HG02610 (cell line): Measurements from ENCODE around the gene TMEM250.
"Not testable (repeated sequence)": the region's sequence is repeated elsewhere in the genome, so short reads cannot be mapped to it uniquely, and the experiment has no call there.

Source experiments
- ATAC-seq: cut with Tn5 transposase; IDR thresholded peaks from one replicate; pipeline ENCODE4 v1.9.1; 2021; ENCODE audit warnings: mild to moderate bottlenecking, moderate library complexity; ENCODE audit not compliant: unreplicated experiment

Gene TMEM250

DNA sequence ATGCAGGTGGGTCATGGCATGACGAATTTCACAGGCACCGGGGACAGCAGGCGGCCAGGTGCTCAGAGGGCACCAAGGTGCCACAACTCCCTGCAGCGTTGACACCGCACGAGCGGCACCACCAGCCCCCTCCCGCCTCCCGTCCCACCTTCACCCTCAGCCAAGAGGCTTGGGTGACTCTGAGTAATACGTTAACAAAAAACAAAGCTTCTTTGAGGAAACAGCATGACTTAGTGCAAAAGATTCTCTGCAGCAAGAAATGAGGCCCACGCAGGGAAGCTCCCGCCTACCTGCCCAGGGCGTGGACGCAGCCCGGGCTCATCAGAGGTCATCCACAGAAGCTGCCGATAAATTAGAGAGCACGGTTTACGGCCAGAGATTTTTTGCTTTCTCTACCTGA, 4.1 kb downstream of the TMEM250 start:
- no peak for ATAC-seq

DNA sequence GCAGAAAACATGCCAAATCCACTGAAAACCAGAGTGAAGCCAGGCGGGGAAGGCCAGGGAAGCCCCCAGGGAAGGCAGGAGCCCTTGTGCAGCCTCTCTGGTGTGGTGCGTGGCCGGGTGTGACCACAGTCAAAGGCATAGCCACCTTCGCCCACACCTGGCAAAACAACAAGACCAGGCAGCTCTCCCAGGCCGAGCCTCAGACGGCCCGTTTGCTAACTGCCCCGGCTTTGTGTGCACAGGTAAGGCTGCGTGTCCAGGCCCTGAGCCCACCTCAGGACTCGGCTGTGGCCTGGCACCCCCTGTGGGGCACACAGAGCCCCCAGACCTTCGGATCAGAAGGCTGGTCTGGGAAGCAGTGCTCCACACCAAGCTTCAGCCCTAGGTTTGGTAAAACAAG, 6.1 kb downstream of the TMEM250 start:
- no peak for ATAC-seq

DNA sequence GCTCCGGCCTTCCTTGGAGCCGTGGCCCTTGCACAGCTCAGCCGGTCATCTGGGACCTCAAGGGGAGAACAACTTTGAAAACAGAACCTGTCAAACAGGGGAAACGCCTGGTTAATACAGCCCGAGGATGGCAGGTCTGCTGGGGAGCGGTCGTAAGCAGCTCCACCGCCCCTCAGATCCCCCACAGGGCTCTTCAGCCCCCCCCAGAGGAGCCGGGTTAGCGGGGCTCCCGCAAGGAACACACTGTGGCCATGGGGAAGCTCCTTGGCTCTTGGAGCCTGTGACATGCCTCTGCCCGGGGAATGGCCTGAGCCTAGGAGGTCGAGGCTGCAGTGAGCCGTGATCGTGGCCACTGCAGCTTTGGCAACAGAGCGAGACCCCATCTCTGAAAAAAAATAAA, 6.8 kb downstream of the TMEM250 start:
- no peak for ATAC-seq

DNA sequence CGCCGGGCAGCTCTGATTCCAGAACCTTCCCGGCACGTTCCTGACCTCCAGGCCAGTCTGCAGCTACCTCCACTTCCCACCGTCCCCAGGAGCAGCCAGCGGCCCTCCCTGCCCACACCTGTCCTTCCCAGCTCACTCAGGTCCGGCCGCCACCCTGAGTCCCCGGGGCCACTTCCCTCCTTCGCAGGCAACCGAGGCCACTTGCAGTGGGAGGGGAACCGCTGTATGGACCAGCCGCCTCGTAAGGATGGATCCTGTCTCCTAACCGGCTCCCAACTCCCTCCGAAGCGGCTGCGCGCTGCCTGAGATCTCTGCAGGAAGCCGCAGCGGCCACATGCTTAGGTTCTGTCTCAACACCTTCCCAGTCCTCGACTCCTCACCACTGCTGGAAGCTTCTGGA, 7.5 kb downstream of the TMEM250 start:
- ATAC-seq, result no peak

DNA sequence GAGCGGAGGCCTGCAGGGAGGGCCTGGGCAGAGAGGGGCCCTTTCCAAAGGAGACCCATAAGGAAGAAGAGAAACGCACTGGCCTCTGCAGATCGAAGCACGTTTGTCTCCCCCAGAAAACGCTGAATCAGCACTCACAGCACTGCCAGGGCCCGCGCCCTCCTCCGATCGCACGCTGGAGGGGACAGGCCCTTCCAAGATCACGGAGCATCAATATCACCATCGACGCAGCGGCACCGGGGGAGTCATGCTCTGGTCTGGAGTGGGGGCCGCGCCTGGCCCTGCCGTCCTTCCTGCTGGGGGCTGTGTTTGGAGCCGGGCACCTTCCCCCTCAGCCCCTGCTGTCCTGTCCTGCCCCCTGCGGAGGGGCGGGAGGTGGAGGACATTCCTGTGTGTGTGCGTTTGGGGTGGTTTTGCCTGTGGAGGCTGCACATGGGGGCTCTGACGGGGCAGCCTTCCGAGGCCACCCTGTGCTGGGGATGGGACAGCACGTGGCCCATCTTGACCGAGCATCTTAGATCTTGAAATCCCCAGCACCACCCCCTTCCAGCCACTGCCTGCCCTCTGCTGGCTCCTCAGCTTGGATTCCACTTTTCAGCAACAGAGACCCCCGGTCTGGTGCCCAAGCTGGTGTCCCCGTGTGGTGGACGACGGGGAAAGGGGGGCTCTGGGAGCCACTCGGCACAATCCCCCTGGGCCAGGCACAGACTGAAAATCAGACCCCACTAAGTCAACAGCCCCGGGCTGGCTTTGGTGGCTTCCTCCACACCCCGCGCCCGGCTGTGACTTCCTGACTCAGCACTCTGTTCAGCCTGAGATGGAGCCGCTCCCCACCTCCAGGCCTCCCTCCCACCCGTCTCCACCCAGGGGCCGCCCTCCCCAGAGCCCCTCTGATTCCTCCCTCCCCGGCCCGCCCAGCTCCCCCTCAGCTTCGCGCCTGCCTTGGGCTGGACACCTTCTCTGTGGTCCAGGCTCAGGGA, 8.3 kb downstream of the TMEM250 start:
- no peak for ATAC-seq

DNA sequence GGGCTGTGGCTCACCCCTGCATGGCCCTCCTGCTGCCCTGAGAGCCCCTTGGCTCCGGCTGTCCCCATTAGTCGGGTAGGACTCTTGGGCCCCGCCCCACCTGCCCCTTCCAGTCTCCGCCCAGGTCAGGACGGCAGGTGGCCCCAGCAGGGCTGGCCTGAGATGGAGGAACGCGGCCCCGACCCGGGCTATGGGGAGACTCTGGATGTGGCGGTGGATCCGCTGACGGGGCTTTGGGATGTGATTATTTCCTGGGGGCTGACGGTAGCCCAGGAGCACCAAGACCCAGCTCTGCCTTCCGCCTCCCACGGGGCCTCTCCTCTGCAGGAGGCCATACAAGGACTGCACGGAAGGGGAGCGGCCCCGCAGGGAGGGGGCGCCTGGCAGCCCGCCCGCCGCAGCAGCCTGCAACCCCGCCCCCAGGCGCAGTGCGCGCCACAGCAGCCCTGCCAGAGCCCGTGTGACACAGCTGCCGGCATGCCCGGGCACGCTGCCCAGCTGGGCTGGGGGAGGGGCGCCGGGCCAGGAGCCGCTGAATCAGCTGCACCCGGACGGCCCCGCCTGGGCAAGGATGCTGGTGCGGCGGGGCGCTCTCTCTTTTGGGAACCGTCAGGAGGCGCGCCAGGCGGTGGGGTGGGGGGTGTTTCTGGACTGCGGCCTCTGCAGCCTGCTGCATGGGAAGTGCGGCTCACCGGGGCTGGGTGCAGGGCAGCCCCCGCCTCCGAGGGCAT, 9.2 kb downstream of the TMEM250 start:
- ATAC-seq, result peak; percentile 72

DNA sequence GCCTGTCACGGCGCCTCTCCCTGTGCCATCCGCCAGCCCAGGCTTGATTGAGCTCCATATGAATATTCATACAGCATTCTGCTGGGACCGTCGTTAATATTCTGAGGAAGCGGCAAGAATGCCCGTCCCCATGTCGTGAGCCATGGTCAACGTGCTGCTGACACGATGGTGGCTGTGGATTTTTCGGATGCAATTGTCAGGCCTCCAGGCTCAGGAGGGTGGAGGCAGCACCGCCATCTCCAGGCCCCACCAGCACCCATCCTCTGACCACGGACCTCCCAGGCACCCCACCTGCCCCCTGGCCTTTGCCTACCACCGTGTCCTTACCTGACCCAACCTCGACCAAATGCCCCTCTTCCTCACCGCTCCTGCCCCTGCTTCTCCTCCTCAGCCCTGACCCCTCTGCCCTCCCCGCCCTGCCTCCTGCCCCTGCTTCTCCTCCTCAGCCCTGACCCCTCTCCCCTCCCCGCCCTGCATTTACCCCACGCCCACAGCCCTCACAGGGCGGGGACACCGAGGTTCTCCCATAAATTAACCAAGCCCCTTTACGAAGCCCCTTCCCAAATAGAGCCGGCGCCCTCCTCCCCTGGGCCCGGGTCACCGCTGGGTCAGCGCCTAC, 9.9 kb downstream of the TMEM250 start:
- ATAC-seq, result no peak

DNA sequence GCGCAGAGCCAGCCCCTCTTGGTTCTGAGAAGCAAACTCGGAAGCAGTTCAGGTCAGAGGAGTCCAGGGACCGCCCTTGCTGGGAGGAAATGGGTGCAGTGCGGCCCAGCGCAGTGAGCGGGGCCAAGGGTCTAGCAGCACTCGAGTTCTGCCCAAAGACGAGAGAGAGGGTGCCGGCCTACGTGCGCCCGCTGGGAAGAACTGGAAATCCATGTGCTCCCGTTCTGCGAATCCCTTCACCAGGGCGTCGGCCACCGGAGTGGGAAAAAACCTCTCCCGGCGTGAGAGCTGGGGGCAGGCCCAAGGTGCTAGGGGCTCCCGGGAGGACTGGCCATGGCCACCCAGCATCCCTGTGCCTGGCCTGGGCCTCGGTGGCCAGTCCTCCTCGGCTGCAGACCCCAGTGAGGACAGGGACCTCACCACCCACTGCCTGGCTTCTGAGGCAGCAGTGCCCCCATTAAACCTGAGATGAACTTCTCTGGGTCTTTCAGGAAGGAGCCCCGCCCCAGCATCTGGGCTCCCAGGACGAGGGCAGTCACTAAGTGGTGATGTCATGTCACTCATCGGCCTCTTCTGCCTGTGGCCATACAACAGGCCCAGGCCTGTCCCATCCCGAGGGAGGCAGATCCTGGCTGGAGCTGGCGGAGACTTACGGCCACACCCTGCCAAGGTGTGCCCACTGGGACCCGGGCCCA, 10.6 kb downstream of the TMEM250 start:
- no peak for ATAC-seq

DNA sequence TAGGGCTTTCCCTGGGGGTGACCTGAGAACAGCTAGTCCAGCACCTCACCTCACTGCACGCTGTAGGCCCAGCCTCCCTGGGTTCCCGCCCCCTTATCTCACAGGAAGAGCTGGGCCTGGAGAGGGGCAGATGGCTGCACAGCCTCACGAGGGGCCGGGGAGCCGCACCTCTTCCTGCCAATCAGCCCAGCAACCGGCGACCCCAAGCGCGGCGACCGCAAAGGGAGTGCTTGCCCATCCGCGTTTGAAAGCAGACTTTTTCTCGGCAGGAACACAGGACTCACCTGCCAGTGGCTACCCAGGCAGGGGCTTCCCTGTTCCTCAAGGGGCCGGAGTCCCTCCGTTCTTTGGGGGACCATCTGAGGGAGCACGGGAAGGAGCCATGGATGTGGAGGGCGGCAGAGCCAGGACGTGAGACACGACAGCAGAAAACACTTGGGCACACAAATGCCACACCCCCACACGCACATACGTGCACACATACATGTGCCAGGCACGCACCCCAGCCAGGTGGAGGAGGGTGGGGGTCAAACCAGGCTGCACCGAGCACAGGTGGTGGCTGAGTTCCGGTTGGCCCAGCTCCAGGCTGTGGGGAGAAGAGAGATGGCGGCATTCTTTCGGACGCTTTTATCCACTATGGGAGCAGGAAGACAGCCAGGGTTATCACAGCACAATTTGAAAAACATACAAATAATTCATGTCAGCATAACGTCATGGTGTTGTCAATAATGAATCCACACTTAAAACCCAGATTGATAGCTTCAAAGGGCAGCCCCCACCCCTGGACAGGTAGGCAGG, 11.3 kb downstream of the TMEM250 start:
- ATAC-seq, result no peak

DNA sequence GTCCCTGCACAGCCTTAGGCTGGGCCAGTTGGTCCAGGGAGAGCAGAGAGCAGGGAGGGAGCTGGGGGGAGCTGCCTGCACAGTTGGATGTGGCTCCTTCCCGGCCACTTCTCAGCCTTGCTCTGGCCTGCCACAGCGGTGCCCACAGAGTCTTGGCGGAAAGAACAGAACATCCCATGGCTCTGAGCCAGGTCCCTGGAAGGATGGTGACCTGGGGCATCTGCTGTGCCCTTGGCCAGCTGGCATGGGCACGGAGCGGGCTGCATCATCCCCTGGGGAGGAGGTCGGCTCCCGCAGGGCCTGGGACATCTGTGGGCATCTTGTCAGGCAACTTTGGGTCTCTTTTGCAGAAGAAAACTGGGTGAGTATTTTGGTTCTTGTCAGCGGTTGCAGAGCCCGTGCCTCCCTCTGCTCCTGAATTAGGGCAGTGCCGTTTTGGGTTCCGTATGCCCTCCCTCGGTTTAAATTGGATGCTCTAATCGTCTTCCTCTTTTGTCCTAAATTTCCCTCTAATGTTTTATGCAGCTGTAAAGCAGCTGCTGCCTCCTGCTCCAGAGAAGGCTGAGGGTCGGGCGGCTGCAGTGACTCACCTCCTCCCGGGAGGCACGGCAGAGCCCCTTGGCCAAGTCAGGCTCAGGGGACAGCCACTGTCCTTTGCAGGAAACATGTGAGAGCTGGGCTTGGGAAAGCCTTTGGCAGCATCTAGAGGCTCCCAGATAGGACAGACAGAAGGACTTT, 13.1 kb downstream of the TMEM250 start:
- no peak for ATAC-seq

DNA sequence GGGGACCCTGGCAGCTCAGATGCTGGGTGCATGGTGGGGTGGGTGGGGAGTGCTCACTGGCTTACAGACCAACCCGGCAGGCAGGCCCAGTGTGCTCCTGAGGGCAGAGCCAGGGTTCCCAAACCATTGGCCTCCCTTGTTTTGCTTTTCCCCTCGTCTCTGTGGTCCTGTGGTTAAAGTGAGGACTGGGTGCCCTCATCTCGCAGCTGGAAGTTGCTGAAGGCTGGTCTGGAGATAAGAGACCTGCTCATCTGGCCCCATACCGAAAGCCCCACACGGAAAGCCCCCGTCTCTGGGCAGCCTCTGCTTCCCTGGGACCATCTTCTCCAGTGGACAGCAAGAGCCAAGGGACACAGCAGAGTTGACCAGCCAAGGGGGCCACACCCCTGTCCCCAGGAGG, 13.8 kb downstream of the TMEM250 start:
- ATAC-seq, result no peak

DNA sequence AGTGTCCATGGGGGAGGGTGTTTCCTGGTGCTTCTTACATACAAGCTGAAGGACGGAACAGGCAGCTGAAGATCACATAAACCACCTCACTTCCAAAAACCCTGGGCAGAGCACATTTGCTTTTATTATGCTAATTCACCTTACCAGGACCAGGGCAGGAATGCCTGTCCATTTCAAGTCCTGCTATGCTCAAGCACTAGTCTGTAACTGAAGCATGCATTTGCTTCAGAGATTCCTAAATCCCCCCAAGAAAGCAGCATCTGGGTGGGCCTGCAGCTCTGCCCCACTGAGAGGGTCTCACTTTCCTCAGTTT, 14.2 kb downstream of the TMEM250 start:
- ATAC-seq, result no peak

DNA sequence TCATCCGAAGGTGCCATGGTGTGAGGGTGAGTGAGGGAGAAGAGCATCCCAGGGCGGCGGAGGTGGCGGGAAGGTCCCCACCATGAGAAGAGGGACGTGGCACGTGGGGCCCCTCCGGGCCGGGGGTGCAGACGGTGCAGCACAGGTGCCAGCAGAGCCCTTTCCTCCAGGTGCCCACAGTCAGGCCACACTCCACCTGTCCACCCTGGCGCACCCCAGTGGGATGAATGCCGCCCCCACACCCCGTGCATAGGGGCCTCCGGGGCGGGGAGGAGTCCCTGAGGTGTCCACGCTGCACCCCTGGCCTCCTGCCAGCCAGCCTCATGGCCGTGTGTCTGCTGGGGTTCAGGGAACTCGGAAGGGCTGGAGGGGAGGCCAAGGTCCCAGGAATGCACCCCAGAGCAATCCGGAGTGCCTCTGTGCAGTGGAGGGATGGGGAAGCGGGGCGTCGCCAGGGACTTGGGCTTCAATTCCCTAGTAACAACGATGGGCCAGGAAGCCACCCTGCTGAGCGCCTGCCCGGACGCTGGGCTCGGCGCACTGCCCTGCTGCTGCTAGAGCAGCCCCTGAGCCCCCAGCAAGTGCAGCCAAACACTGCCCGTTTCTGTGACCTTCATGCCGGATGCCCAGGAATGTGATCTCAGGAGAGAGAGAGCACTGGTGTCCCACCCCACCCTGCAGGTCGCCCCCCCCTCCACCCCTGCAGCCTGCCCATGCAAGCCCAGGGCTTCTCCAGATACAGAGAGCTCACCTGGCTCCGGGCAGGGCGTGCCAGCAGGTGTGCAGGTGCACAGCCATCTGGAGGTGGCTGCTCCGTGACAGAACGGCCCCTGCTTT, 14.8 kb downstream of the TMEM250 start:
- no peak for ATAC-seq

DNA sequence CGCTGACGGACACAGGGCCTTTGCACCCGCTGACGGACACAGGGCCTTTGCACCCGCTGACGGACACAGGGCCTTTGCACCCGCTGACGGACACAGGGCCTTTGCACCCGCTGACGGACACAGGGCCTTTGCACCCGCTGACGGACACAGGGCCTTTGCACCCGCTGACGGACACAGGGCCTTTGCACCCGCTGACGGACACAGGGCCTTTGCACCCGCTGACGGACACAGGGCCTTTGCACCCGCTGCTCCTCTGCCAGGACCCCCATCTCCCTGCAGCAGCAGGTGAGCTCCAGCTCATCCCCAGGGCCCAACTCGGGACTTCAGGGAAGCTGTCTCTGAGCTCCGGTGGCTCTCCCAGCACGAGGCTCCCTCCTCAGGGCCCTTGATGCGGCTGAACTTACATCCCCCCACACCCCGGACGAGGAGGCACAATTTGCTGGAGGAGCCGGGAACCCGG, 17.0 kb downstream of the TMEM250 start:
- not testable (repeated sequence) for ATAC-seq

DNA sequence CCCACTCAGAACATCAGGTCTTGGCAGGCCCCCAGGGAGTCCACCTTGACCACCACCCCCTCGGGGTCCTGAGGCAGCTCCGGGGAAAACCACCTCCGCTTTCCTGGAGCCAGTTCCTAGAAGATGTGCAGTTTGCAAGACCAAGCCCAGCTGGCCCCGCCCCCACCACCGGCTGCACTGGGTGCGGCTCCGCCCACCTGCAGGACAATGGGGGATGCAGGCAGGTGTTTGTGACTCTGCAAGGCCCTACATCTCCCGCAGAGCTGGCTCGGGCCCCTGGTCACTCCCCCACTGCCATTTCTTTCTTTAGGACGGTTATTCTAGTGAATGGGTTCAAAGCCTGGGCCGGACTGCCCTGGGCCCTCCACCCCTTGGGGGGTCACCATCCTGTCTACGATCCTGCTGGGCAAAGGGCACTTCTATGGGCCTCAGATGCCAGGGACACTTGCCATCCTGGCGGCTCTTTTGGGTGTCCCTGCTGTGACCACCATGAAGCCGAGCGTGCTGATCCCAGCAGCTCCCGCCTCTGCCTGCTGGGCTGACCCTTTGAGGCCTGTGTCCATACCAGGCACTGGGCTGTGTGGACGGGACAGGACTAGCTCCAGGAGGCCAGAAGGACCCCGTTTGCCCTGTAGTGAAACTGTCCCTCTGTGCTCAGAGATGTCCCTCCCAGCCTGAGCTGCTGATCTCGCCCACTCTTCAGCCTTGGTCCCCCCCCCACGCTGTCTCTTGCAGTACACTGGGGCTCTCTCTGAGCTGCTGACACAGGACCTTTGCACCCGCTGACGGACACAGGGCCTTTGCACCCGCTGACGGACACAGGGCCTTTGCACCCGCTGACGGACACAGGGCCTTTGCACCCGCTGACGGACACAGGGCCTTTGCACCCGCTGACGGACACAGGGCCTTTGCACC, 17.7 kb downstream of the TMEM250 start:
- no peak for ATAC-seq

DNA sequence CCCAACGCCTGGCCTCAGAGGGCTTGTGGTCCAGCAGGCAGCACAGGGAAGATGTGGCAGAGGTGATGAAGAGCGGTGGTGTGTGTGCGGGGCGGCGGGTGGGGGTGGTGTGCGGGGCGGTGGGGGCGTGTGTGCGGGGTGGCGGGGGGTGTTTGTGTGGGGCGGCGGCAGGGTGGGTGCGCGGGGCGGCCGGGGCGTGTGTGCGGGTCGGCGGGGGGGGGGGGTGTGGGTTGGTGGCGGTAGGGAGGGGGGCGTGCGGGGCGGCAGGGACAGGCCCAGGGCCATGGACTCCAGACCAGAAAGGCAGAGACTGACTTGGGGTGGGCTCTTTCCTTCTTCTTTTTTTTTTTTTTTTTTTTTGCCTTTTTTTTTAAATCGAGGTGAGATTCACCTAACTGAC, 19.1 kb downstream of the TMEM250 start:
- no peak for ATAC-seq

DNA sequence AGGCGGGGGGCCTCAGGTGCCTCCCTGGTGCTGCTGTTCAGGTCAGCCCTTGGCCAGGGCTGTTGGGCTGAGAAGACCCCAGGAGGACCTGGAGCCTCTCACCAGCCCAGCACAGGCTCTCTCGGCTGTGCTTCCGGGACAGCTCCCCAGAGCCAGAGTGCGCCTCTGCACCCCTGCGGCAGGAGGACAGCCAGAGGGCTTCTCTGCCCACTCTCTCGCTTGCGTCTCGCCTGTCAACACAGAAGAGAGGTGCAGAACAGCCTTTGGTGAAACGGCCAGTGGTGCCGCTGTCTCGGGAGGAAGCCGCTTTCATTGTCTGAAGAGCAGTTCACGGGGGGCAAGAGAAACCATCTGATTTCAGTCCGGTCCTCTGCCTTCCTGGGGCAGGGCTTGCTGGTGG, 19.8 kb downstream of the TMEM250 start:
- ATAC-seq, result no peak

DNA sequence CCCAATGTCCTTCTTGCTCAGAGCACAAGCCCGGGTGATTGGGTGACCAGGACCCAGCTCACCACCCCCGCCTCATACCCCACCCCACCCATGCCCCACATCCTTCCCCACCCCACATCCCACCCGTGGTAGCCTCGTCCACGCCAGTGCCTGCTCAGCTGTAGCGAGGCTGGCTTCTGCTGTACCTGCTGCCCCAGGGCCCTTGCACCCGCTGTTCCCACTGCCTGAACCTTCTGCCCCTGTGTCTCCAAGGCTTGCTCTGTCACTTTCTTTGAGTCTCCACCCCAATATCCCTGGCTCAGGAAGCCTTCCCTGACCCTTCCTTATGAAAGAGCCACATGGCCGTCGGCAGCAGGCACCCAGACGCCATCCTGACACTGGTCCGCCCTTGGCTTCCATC, 20.5 kb downstream of the TMEM250 start:
- ATAC-seq, result no peak
